ENCODE data around the gene LRMDA.

GRCh38 chr10:76581506-76582256, 1150.3 kb downstream of the LRMDA start:
- TF ChIP-seq PATZ1 (CRISPR knock-in tag; IDR thresholded peaks at IDR 0.05): no peak
- TF ChIP-seq ZNF501 (CRISPR knock-in tag; IDR thresholded peaks at IDR 0.05): no peak
- no peak for TF ChIP-seq ZNF605 (CRISPR knock-in tag; IDR thresholded peaks at IDR 0.05)
- TF ChIP-seq ZNF263 (CRISPR knock-in tag; IDR thresholded peaks at IDR 0.05): no peak
- TF ChIP-seq ELF4 (CRISPR knock-in tag; IDR thresholded peaks at IDR 0.05; ENCODE audit: borderline replicate concordance): no peak
- no peak for TF ChIP-seq NFRKB (IDR thresholded peaks at IDR 0.05)
- no peak for TF ChIP-seq MED1 (CRISPR knock-in tag; IDR thresholded peaks at IDR 0.05)
- no peak for TF ChIP-seq ZFP41 (CRISPR knock-in tag; IDR thresholded peaks at IDR 0.05; ENCODE audit: borderline replicate concordance)
- TF ChIP-seq MYPOP (CRISPR knock-in tag; IDR thresholded peaks at IDR 0.05): no peak
- no peak for TF ChIP-seq ZBTB49 (CRISPR knock-in tag; IDR thresholded peaks at IDR 0.05; ENCODE audit: borderline replicate concordance)
- no peak for TF ChIP-seq NCOA5 (CRISPR knock-in tag; IDR thresholded peaks at IDR 0.05)
- no peak for TF ChIP-seq TIGD3 (CRISPR knock-in tag; IDR thresholded peaks at IDR 0.05; ENCODE audit: borderline replicate concordance)
- no peak for TF ChIP-seq CTCF (CRISPR knock-in tag; IDR thresholded peaks at IDR 0.05)

Measured in HepG2 (cell line).